Measurements from ENCODE around the gene KIF19. TPM values are rescaled to one million over a fixed set of nuclear protein-coding genes. Genes with fewer than 3 reads are reported as not detected.

The KIF19 gene
- total and polyA plus RNA-seq, 12 donors: 0.07 to 1.5 (median 0.27) TPM

GRCh38 chr17:74373838-74374606 lies 48.0 kb downstream of the KIF19 start:
- peak overlapping the region in 1 of 10 donors; percentile 29 for H3K27ac ChIP-seq
- ATAC-seq: peak in 7 of 8 donors; percentile 41 to 71 (median 57)
- no peak for TF ChIP-seq CTCF (IDR thresholded peaks at IDR 0.05)

GRCh38 chr17:74374858-74375257 lies 48.8 kb downstream of the KIF19 start:
- WGBS, 2 donors: 88 to 90% methylated on average over 3 of the region's 3 CpGs
- peaks cover 4 to 14% (median 7%) of the 10 kb centered on the region in 9 donors for H3K4me1 ChIP-seq
- H3K9me3 ChIP-seq: no peaks in the 10 kb centered on the region
- H3K27ac ChIP-seq: no peak overlapping the region
- ATAC-seq: no peak
- peaks cover 0 to 3% (median 0%) of the 10 kb centered on the region in 7 donors for H3K27me3 ChIP-seq
- DNase-seq: no peak
- intact Hi-C loops (cut with DNase I): loop anchor here in 2 of 10 donors (10.0 kb wide), 2 partner anchors 120 to 230 kb away; no protein-coding TSS in a partner anchor
- no peaks in the 10 kb centered on the region for H3K36me3 ChIP-seq
- no peak overlapping the region for H3K4me3 ChIP-seq
- TF ChIP-seq CTCF (IDR thresholded peaks at IDR 0.05): no peak

More at GRCh38 chr17:74373838-74374606, 48.0 kb downstream of the KIF19 start:
- H3K4me1 ChIP-seq: peaks cover 0 to 11% (median 1%) of the 10 kb centered on the region in 9 donors
- 82 to 83% methylated on average over 15 of the region's 15 CpGs for WGBS, 2 donors
- H3K9me3 ChIP-seq: no peaks in the 10 kb centered on the region
- peaks cover 0 to 3% (median 0%) of the 10 kb centered on the region in 7 donors for H3K27me3 ChIP-seq
- no peaks in the 10 kb centered on the region for H3K36me3 ChIP-seq
- intact Hi-C loops (cut with DNase I): loop anchor here in 2 of 10 donors (10.0 kb wide), 2 partner anchors 121 to 231 kb away; no protein-coding TSS in a partner anchor
- no peak overlapping the region for H3K4me3 ChIP-seq
- DNase-seq: peak in 1 of 2 donors; percentile 27

- Histone ChIP-seq H3K4me3 (peak overlapping the region in 5 of 10 donors; percentile 4 to 24 (median 20)), H3K9me3 (no peaks in the 10 kb centered on the region), H3K27me3 (peaks cover 0 to 1% (median 0%) of the 10 kb centered on the region in 7 donors), H3K4me1 (peaks cover 6 to 22% (median 14%) of the 10 kb centered on the region in 9 donors), H3K27ac (peak overlapping the region in 6 of 10 donors; percentile 36 to 56 (median 48)), H3K36me3 (no peaks in the 10 kb centered on the region)
- peak; percentile 93 to 97 (median 96) for ATAC-seq
- peak; percentile 94 to 98 (median 96) for TF ChIP-seq CTCF (IDR thresholded peaks at IDR 0.05)
- intact Hi-C loops (cut with DNase I): loop anchor here (1.0 to 10.0 kb wide), 8 partner anchors 48 to 225 kb away; no protein-coding TSS in a partner anchor
- peak; percentile 94 to 96 for DNase-seq
- WGBS, 2 donors: 13 to 18% methylated on average over 20 of the region's 20 CpGs
Observed at GRCh38 chr17:74379495-74380085, 53.6 kb downstream of the KIF19 start.
